Measurements from ENCODE around the gene SLC22A23.

The SLC22A23 gene

DNA sequence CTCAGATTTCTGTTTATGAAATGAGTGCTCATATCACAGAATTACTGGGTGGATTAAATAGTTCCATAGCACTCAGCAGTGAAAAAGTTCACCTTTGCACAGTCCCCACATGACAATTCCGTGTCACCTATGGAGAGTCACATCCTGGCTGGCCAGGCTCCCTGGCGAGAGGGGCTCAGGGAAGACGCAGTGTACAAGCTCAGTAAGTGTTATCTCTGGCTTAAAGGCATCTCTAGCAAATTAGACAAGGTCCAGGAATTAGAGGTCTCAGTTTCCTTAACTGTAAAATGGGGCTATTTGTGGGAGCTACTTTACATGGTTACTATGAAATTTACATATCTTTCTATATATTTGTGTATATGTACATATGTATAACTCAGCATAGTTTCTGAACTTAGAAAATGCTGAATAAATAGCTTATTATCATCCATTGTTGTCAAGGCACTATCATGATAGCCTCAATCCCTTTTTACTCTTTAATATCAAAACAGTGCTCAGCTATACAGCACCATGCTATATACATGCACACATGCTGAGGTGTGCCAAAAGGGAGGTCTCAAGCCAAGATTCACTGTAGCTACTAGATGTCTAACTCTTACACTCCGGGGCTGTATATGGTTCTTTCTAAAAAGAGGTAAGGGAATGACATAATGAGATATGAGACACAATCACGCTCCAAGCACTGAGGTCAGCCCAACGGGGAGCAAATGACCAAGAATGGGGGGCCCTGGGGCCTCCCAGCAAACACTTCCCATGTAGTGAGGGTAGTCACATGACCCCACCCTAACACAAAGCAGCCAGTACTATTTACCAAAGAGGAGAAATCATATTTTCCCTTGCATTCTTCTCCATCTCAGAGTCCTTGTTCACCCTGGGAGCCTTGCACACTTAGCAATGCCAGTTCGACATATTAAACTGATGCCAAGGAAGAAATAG lies 59.4 kb downstream of the SLC22A23 start:
- TF ChIP-seq, protein P1, sequence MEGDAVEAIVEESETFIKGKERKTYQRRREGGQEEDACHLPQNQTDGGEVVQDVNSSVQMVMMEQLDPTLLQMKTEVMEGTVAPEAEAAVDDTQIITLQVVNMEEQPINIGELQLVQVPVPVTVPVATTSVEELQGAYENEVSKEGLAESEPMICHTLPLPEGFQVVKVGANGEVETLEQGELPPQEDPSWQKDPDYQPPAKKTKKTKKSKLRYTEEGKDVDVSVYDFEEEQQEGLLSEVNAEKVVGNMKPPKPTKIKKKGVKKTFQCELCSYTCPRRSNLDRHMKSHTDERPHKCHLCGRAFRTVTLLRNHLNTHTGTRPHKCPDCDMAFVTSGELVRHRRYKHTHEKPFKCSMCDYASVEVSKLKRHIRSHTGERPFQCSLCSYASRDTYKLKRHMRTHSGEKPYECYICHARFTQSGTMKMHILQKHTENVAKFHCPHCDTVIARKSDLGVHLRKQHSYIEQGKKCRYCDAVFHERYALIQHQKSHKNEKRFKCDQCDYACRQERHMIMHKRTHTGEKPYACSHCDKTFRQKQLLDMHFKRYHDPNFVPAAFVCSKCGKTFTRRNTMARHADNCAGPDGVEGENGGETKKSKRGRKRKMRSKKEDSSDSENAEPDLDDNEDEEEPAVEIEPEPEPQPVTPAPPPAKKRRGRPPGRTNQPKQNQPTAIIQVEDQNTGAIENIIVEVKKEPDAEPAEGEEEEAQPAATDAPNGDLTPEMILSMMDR (conservative IDR thresholded peaks at IDR 0.05; ENCODE audit: low read length), result no peak
- no peak overlapping the region for H3K4me3 ChIP-seq (ENCODE audit: low read length)
- DNase-seq (ENCODE audit: low read depth), result no peak

DNA sequence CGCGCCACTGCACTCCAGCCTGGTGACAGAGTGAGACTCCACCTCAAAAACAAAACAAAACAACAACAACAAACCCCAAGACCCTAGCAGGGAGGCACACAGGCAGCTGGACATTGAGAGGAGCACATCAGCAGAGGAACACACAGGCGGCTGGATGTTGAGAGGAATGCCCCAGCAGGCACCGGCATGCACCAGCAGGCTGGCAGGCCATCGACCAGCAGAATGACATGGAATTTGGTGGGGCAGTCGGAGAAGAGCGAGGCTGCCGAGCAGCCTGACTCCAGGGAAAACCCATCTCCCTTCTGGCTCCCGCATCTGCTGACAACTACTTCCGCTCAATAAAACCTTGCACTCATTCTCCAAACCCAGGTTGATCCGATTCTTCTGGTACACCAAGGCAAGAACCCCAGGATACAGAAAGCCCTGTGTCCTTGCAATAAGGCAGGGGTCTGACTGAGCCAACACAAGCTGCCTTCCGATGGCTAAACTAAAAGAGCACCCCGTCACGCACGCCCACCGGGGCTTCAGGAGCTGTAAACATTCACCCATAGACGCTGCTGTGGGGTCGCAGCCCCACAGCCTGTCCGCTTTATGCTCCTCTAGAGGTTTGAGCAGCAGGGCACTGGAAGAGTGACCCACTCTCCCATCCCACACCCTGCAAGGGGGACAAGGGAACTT lies 60.2 kb downstream of the SLC22A23 start:
- TF ChIP-seq, protein P1 (conservative IDR thresholded peaks at IDR 0.05; ENCODE audit: low read length), result no peak
- H3K4me3 ChIP-seq (ENCODE audit: low read length), result no peak overlapping the region
- no peak for DNase-seq (ENCODE audit: low read depth)

DNA sequence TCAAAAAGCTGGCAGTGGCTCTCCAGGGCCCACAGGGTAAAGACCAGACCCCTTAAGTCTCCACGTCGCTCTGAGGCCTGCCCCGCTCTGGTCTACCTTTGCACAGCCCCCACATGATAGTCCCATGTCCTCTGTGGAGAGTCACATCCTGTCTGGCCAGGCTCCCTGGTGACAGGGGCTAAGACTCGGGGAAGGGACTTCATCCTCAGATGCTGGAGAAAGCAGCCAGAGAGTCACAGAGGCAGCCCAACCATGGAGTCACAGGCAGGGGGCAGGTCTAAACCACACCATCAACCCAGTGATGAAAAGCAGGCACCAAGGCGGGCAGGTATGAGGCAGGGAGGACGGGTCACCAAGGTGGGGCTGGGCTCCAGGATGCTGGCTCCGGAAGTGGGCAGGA lies 62.2 kb downstream of the SLC22A23 start:
- TF ChIP-seq, protein P1 (conservative IDR thresholded peaks at IDR 0.05; ENCODE audit: low read length), result no peak
- H3K4me3 ChIP-seq (ENCODE audit: low read length), result no peak overlapping the region
- DNase-seq (ENCODE audit: low read depth), result no peak

DNA sequence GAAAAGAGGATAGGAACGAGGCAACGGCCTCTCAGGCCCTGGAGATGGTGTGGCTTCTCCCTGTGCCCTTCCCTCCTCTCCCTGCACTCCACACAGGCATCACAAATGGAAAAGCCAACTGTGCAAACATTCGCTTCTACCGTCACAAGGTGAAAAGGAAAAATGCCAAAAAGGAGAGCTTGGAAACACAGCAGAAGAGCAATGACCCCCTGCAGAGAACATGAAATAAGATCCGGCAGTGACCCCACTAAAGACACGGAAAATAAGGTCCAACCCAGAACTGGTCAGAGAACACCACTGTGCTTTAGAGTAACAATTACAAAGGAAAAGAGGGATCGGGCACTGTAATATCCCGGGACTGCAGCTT lies 63.0 kb downstream of the SLC22A23 start:
- no peak for DNase-seq (ENCODE audit: low read depth)
- TF ChIP-seq, protein P1 (conservative IDR thresholded peaks at IDR 0.05; ENCODE audit: low read length), result no peak
- H3K4me3 ChIP-seq (ENCODE audit: low read length), result no peak overlapping the region

DNA sequence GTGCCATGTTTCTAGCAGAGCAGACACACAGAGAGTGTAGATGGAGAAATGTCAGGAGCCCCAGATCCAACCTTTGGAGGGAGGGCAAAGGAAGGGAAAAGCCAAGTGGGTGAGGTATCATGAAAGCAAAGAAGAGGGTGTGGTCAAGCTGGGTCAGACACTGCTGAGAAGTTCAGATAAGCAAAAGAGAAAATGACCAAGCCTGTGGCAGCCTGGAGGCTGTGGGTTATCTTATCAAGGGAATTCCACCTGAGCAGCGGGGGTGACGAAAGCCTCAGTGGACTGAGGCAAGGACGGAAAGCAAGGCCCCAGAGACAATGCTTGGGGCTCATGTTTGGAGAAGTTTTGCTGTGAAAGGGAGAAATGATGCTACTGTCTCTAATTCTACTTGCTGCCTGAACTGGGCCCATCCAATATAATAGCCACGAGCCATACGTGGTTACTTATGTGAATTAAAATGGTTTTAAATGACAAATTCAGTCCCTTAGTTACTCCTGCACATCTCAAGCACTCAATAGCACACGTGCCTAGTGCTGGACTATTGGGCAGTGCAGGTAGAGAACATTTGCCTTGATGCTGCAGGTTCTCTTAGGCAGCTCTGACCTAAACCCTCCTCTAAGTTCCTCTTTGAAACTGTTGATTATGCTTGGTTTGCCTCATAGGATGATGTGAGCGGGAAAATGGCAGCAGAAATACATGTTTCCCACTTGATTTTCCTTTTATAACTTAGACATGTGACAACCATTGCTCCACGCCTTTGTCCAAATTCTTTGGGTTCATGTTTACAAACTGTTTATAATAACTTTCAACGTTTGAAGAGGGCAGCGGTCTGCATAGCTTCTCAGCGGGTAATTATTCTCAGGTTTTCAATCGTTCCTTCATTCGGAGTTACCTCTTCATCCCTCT lies 63.7 kb downstream of the SLC22A23 start:
- DNase-seq (ENCODE audit: low read depth), result no peak
- TF ChIP-seq, protein P1 (conservative IDR thresholded peaks at IDR 0.05; ENCODE audit: low read length), result no peak
- no peak overlapping the region for H3K4me3 ChIP-seq (ENCODE audit: low read length)

DNA sequence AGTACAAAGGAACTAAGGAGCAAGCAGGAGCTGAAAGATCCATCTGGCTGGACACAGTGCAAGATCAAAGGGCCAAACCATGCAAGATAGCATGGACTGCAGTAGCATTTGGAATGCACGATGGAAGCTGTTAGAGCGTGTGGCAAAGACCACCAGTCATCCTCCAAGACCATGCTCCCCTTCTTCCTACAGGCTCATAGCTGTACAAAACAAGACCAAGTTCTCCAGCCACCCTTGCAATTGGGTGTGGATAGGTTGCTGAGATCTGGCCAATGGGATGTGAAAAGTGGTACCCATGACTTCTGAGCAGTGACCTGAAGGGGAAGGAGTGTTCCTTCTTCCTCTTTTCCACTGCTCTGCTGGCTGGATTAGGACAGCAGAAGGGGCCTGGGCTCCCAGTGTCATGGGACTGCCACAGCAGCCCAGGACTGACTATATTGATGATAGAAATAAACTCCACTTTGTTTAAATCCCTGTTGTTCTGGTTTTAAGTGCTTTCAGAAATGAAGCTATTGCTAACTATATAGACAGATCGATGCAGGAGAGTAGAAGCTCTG lies 64.9 kb downstream of the SLC22A23 start:
- TF ChIP-seq, protein P1 (conservative IDR thresholded peaks at IDR 0.05; ENCODE audit: low read length), result no peak
- H3K4me3 ChIP-seq (ENCODE audit: low read length), result no peak overlapping the region
- no peak for DNase-seq (ENCODE audit: low read depth)
